Transverse colon (tissue), 4 donors: ENCODE measurements around the gene WDR7.

Source experiments
- CTCF ChIP-seq, 5 experiments: fragments of 200-600 bp in 3 of 5; fragments of 450-650 bp in 2 of 5; sonication (generic) in 3 of 5; IDR thresholded peaks; 1 replicate in 2 of 5; 2 replicates in 3 of 5; pipeline ENCODE4 v1.5.1; 2016 to 2017; ENCODE audit warnings: antibody characterized with exemption in 5 of 5, inconsistent platforms in 3 of 5, mild to moderate bottlenecking in 2 of 5, moderate library complexity in 1 of 5
- POLR2A ChIP-seq: fragments of 450-650 bp; IDR thresholded peaks from one replicate; pipeline ENCODE4 v1.6.1; 2016; ENCODE audit warnings: antibody characterized with exemption, mild to moderate bottlenecking, moderate library complexity
- POLR2AphosphoS5 ChIP-seq, 3 donors: sonication (generic); formaldehyde crosslinking; IDR thresholded peaks; one replicate each; pipeline ENCODE4 v1.6.1; 2016; ENCODE audit warnings: antibody characterized with exemption in 3 of 3

- no peak for TF ChIP-seq POLR2AphosphoS5 (IDR thresholded peaks at IDR 0.05)
- TF ChIP-seq CTCF (IDR thresholded peaks at IDR 0.05) = no peak
- no peak for TF ChIP-seq POLR2A
Measured at GRCh38 chr18:56953428-56954198, 302.5 kb downstream of the WDR7 start.
